Right lobe of liver (tissue), 6 donors: Measurements from ENCODE around the gene MRC1. TPM values are rescaled to one million over a fixed set of nuclear protein-coding genes. Genes with fewer than 3 reads are reported as not detected.

Experiments used
- ATAC-seq, 4 donors: fragments of 200-7000 bp; cut with Tn5 transposase; one replicate each; pipeline ENCODE4 v1.9.1; 2020; ENCODE audit warnings: mild to moderate bottlenecking in 4 of 4, moderate library complexity in 4 of 4
- DNase-seq, 3 donors: peaks; one replicate each; pipeline ENCODE4 v3.0.0-alpha.2; 2020
- H3K27ac ChIP-seq, 3 donors: fragments of 200-600 bp; one replicate each; pipeline ENCODE4 v1.8.0; 2022
- H3K27me3 ChIP-seq, 2 donors: fragments of 200-600 bp; one replicate each; pipeline ENCODE4 v1.8.0; 2022
- H3K36me3 ChIP-seq, 4 donors: fragments of 200-600 bp; sonication (generic) in 1 of 4; one replicate each; pipeline versions ENCODE4 v1.5.1 to v1.8.0; 2017 to 2022; ENCODE audit warnings: control low read depth in 1 of 4
- H3K4me1 ChIP-seq, 4 donors: fragments of 200-600 bp; sonication (generic) in 1 of 4; one replicate each; pipeline versions ENCODE4 v1.5.1 to v1.8.0; 2017 to 2022; ENCODE audit warnings: control low read depth in 1 of 4
- H3K4me3 ChIP-seq, 3 donors: fragments of 200-600 bp; one replicate each; pipeline ENCODE4 v1.8.0; 2022
- H3K9me3 ChIP-seq, 4 donors: fragments of 200-600 bp; sonication (generic) in 1 of 4; one replicate each; pipeline versions ENCODE4 v1.5.1 to v1.8.0; 2017 to 2022; ENCODE audit warnings: control low read depth in 1 of 4
- POLR2A ChIP-seq: fragments of 450-650 bp; IDR thresholded peaks from one replicate; pipeline ENCODE4 v1.6.1; 2017; ENCODE audit warnings: antibody characterized with exemption, mild to moderate bottlenecking
- WGBS: methylation state at CpG from one replicate; pipeline ENCODE4 v1.1.6; 2018; ENCODE audit warnings: low coverage, low lambda C conversion rate; ENCODE audit not compliant: insufficient coverage; ENCODE audit errors: missing lambda C conversion rate; 5-methylcytosine and 5-hydroxymethylcytosine counted together
- intact Hi-C, 2 donors: fragments of 100-400 bp; cut with DNase I; formaldehyde crosslinking; loops; one replicate each; pipeline versions ENCODE4 v1.11.2 to v1.14.1; 2022
- total RNA-seq, 6 experiments: library from RNA; depleted of rRNA in 2 of 6; stranded (reverse); fragments of >200 nt in 2 of 6; fragmentation: NEBNext Ultra II Directional in 3 of 6; extraction: Animal tissue kit (Norgen Biotek cat#: 25700) in 3 of 6; gene quantifications; one replicate each; pipeline versions ENCODE4 v1.1.0 to v1.2.4, GENCODE V29; 2016 to 2023
- TF ChIP-seq, protein P1 (sequence below), 4 donors: fragments of 200-600 bp in 3 of 4; fragments of 450-650 bp in 1 of 4; IDR thresholded peaks; one replicate each; pipeline versions ENCODE4 v1.5.1 to v1.8.0; 2016 to 2022; ENCODE audit warnings: antibody characterized with exemption in 4 of 4, mild to moderate bottlenecking in 2 of 4
- donor health status: DM: no; HTN: yes; CAD: no.
- donor health status: DM: no; HTN: no; CAD: no.
- donor health status: DM: no; HTN: no; CAD: no.
- donor health status: DM: no; HTN: yes; CAD: no.
- donor health status: DM: no; HTN: yes; CAD: no.

Gene MRC1
- total RNA-seq, 6 experiments from 2014 or later = 9.8 to 44.8 (median 34.0) TPM

DNA sequence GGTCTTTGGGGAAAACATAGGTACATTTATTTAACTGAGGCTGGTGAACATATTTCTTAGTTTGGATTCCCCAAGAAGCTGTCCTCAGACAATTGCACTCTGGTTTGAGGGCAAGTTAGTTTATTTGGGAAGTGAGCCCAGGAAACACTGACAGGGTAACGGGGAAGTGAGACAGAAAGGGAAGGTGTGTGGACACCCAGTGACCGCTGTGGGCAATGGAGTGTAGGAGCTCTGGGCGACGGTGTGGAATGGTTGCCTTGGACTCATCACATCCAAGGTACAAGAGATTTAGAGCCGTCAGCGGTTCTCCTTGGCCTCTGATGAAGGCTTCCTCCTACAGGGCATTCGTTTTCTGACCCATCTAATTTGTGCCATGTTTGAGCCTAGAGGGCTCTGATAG is 7.1 kb downstream of the MRC1 start:
- no peaks in the 10 kb centered on the region for H3K4me1 ChIP-seq
- no peaks in the 10 kb centered on the region for H3K9me3 ChIP-seq
- 62% methylated on average over 7 of the region's 7 CpGs for WGBS
- no peaks in the 10 kb centered on the region for H3K27me3 ChIP-seq
- DNase-seq (no peak), ATAC-seq (peak; percentile 22 to 37 (median 34))
- H3K27ac ChIP-seq = no peak overlapping the region
- H3K36me3 ChIP-seq = no peaks in the 10 kb centered on the region
- no peak overlapping the region for H3K4me3 ChIP-seq
- intact Hi-C loops = no loop called here
- no peak for TF ChIP-seq POLR2A
- TF ChIP-seq, protein P1, sequence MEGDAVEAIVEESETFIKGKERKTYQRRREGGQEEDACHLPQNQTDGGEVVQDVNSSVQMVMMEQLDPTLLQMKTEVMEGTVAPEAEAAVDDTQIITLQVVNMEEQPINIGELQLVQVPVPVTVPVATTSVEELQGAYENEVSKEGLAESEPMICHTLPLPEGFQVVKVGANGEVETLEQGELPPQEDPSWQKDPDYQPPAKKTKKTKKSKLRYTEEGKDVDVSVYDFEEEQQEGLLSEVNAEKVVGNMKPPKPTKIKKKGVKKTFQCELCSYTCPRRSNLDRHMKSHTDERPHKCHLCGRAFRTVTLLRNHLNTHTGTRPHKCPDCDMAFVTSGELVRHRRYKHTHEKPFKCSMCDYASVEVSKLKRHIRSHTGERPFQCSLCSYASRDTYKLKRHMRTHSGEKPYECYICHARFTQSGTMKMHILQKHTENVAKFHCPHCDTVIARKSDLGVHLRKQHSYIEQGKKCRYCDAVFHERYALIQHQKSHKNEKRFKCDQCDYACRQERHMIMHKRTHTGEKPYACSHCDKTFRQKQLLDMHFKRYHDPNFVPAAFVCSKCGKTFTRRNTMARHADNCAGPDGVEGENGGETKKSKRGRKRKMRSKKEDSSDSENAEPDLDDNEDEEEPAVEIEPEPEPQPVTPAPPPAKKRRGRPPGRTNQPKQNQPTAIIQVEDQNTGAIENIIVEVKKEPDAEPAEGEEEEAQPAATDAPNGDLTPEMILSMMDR (IDR thresholded peaks at IDR 0.05) = no peak

DNA sequence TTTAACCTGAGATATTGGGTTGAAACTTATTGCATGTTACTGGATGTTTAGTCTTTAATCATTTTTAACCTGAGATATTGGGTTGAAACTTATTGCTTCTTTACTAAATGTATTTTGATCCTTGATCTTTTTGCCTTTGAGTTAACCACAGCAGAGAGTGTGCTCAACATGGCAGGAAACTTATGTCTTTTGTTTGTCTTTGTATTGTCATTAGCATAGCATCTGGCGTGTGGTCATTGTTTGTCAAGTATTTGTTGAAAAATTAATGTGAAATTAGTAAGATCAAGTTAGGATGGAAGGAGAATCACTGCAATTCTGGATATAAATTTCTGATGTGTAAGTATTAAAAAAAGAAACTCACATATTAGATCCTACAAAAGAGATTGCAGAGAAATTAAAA is 8.2 kb downstream of the MRC1 start:
- H3K4me1 ChIP-seq = no peaks in the 10 kb centered on the region
- H3K27me3 ChIP-seq = no peaks in the 10 kb centered on the region
- TF ChIP-seq, protein P1 (IDR thresholded peaks at IDR 0.05) = no peak
- no peak for TF ChIP-seq POLR2A
- DNase-seq = no peak
- intact Hi-C loops = no loop called here
- no peak overlapping the region for H3K4me3 ChIP-seq
- H3K36me3 ChIP-seq = no peaks in the 10 kb centered on the region
- ATAC-seq = no peak
- no peak overlapping the region for H3K27ac ChIP-seq
- 29% methylated on average over 1 of the region's 1 CpG for WGBS
- H3K9me3 ChIP-seq = no peaks in the 10 kb centered on the region

DNA sequence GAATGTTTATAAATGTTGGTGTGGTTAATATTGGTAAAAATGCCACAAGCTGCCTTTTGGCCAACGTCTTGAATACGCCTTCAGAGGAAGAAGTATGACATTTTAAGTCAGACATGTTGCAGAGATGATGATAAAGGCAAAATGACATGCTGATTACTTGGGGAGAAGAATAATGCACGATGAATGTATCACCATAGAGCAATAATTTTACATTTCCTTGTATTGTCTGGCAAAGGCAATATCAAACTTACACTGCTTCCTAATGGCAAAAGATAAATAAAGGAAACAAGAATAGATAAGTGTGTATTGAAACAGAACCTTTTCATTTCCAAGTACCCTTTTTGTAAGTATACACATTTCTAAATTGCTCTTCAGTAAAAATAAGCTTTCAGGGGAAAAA is 8.6 kb downstream of the MRC1 start:
- Histone ChIP-seq H3K27ac (no peak overlapping the region), H3K4me1 (no peaks in the 10 kb centered on the region), H3K36me3 (no peaks in the 10 kb centered on the region), H3K27me3 (no peaks in the 10 kb centered on the region), H3K4me3 (no peak overlapping the region), H3K9me3 (no peaks in the 10 kb centered on the region)
- WGBS = 40% methylated on average over 3 of the region's 3 CpGs
- ATAC-seq (peak in 1 of 4 donors; percentile 49), DNase-seq (no peak)
- intact Hi-C loops = no loop called here
- TF ChIP-seq, protein P1 (IDR thresholded peaks at IDR 0.05) = no peak
- TF ChIP-seq POLR2A = no peak

DNA sequence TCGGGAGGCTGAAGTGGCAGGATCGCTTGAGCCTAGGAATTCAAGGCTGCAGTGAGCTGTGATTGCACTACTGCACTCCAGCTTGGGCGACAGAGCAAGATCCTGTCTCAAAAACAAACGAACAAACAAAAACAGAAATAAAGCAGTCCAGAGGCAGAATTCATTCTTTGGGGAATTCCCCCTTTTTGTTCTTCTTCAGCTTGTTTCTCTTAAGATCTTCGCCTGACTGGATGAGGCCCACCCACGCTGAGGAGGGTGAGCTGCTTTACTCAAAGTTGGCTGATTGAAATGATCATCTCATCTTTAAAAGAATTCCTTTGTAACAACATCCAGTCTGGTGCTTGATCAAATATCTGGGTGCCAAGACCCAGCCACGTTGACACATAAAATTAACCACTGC is 10.7 kb downstream of the MRC1 start:
- 32% methylated on average over 7 of the region's 7 CpGs for WGBS
- H3K9me3 ChIP-seq = no peaks in the 10 kb centered on the region
- no peaks in the 10 kb centered on the region for H3K36me3 ChIP-seq
- intact Hi-C loops = no loop called here
- TF ChIP-seq POLR2A = no peak
- TF ChIP-seq, protein P1 (IDR thresholded peaks at IDR 0.05) = no peak
- DNase-seq (no peak), ATAC-seq (no peak)
- H3K27me3 ChIP-seq = no peaks in the 10 kb centered on the region
- no peak overlapping the region for H3K27ac ChIP-seq
- H3K4me3 ChIP-seq = no peak overlapping the region
- H3K4me1 ChIP-seq = no peaks in the 10 kb centered on the region

DNA sequence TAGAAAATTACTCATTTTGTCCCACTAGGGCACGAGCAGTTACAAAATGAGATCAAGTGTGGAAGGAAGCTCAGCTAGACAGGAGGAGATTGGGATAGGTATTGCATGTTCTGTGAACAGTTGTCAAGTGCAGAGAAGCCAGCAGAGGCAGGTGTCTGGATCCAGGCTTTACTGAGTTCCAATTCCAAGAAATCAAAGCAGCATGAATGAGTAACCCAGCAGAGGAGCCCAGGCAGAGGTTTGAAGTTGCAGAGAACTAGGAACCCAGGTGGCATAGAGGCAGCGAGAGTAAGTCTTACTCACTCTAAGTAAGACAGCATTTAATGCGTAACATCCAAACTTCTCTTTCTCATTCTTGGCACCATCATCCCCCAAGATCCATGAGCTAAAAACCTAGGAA is 11.8 kb downstream of the MRC1 start:
- H3K4me1 ChIP-seq = no peaks in the 10 kb centered on the region
- WGBS = 52% methylated on average over 3 of the region's 3 CpGs
- no peaks in the 10 kb centered on the region for H3K36me3 ChIP-seq

More for the DNA sequence above, 11.8 kb downstream of the MRC1 start:
- H3K27ac ChIP-seq = no peak overlapping the region
- H3K27me3 ChIP-seq = no peaks in the 10 kb centered on the region
- ATAC-seq (no peak), DNase-seq (no peak)
- TF ChIP-seq, protein P1 (IDR thresholded peaks at IDR 0.05) = no peak
- TF ChIP-seq POLR2A = no peak
- H3K4me3 ChIP-seq = no peak overlapping the region
- no peaks in the 10 kb centered on the region for H3K9me3 ChIP-seq
- intact Hi-C loops = no loop called here
